GM13976 (cell line): ENCODE data around the gene PSD4.
"Not testable (repeated sequence)": the region's sequence is repeated elsewhere in the genome, so short reads cannot be mapped to it uniquely, and the experiment has no call there.

ENCODE experiments used
- DNase-seq: peaks from one replicate; pipeline ENCODE4 v3.0.0; 2012; ENCODE audit warnings: low spot score
- CTCF ChIP-seq: IDR thresholded peaks from 2 replicates; pipeline ENCODE4 v1.5.1; 2012; ENCODE audit warnings: borderline replicate concordance, mild to moderate bottlenecking; ENCODE audit not compliant: insufficient read depth; ENCODE audit errors: extremely low read depth, missing control alignments, control extremely low read depth
- in situ Hi-C: fragments of 300-500 bp; cut with MboI; formaldehyde crosslinking; loops from one replicate; pipeline ENCODE4 v1.12.0; 2022; ENCODE audit warnings: low sequenced_read_pairs, mixed read lengths, inconsistent platforms; ENCODE audit not compliant: unreplicated experiment

Gene PSD4

GRCh38 chr2:113232740-113233139, 59.0 kb downstream of the PSD4 start:
- in situ Hi-C loops, result no loop called here
- no peak for TF ChIP-seq CTCF
- DNase-seq, result no peak

GRCh38 chr2:113233593-113234550, 60.1 kb downstream of the PSD4 start:
- TF ChIP-seq CTCF, result no peak
- no peak for DNase-seq
- in situ Hi-C loops, result no loop called here

- in situ Hi-C loops, result no loop called here
- no peak for TF ChIP-seq CTCF
- no peak for DNase-seq
These were observed 61.1 kb downstream of the PSD4 start for GRCh38 chr2:113234721-113235346.

GRCh38 chr2:113235347-113236226, 61.8 kb downstream of the PSD4 start:
- DNase-seq, result peak; percentile 73
- in situ Hi-C loops, result not testable (repeated sequence)

- no peak for TF ChIP-seq CTCF
- DNase-seq, result no peak
- in situ Hi-C loops, result no loop called here
These were observed 62.8 kb downstream of the PSD4 start for GRCh38 chr2:113236367-113237159.

- DNase-seq, result no peak
- in situ Hi-C loops, result no loop called here
- TF ChIP-seq CTCF, result no peak
These were observed 63.9 kb downstream of the PSD4 start for GRCh38 chr2:113237604-113238160.
